ENCODE data around the gene AGAP5. TPM values are rescaled to one million over a fixed set of nuclear protein-coding genes. Genes with fewer than 3 reads are reported as not detected.

The AGAP5 gene
- total and polyA plus RNA-seq, 2 of the 8 experiments (the other 6 are each of a cell fraction or from before 2014, with no cell fraction given): 5.4 to 6.0 TPM

GRCh38 chr10:73639286-73639685 lies 58.6 kb downstream of the AGAP5 start:
- Histone ChIP-seq H3K18ac (ENCODE audit: extremely low read depth, low read length) (no peak overlapping the region), H3K9me3 (ENCODE audit: insufficient read depth in 2 of 2, low read depth in 1 of 2, low read length in 1 of 2) (no peaks in the 10 kb centered on the region), H4K91ac (replicated peaks; ENCODE audit: insufficient read length, low read length) (no peak overlapping the region), H3K79me2 (ENCODE audit: control insufficient read depth in 1 of 2, insufficient read depth in 2 of 2, low read length in 2 of 2) (no peaks in the 10 kb centered on the region), H2BK5ac (ENCODE audit: low read depth, low read length) (no peak overlapping the region), H3K27ac (ENCODE audit: low read depth, low read length) (no peak overlapping the region), H2BK20ac (ENCODE audit: low read length) (no peak overlapping the region), H4K20me1 (replicated peaks in 1 of 2; ENCODE audit: control insufficient read depth in 1 of 2, insufficient read depth in 2 of 2, low read length in 2 of 2) (no peaks in the 10 kb centered on the region), H2BK15ac (ENCODE audit: low read length) (no peak overlapping the region), H3K14ac (ENCODE audit: insufficient read length) (no peak overlapping the region), H3K79me1 (ENCODE audit: low read depth, low read length) (no peaks in the 10 kb centered on the region), H3K4me3 (ENCODE audit: extremely low read depth in 1 of 4, insufficient read depth in 2 of 4, low read depth in 3 of 4, low read length in 4 of 4) (no peak overlapping the region), H2BK120ac (replicated peaks; ENCODE audit: low read depth, low read length) (no peak overlapping the region), H3K9ac (replicated peaks in 1 of 4; ENCODE audit: extremely low read depth in 1 of 4, low read depth in 3 of 4, low read length in 3 of 4) (no peak overlapping the region), H2AFZ (ENCODE audit: low read length) (no peak overlapping the region), H3K36me3 (ENCODE audit: control insufficient read depth in 2 of 4, insufficient read depth in 4 of 4, low read length in 3 of 4) (no peaks in the 10 kb centered on the region), H3K23me2 (ENCODE audit: low read depth, low read length) (no peaks in the 10 kb centered on the region), H4K5ac (ENCODE audit: insufficient read length, low read depth, low read length) (no peak overlapping the region), H2AK5ac (ENCODE audit: low read depth, low read length) (no peak overlapping the region), H3K4ac (replicated peaks; ENCODE audit: insufficient read length, low read depth, low read length) (no peak overlapping the region), H3K4me1 (replicated peaks in 1 of 4; ENCODE audit: control insufficient read depth in 3 of 4, insufficient read depth in 4 of 4, low read length in 3 of 4) (no peaks in the 10 kb centered on the region; a peak in 1 of 7 replicates), H3K4me2 (ENCODE audit: insufficient read depth in 1 of 2, low read depth in 2 of 2, low read length in 2 of 2) (no peak overlapping the region), H3K23ac (ENCODE audit: insufficient read length) (no peak overlapping the region), H3K27me3 (replicated peaks in 1 of 4; ENCODE audit: control insufficient read depth in 3 of 4, extremely low read depth in 1 of 4, insufficient read depth in 3 of 4, low read length in 3 of 4) (no peaks in the 10 kb centered on the region), H3K56ac (replicated peaks; ENCODE audit: insufficient read length, low read depth, low read length) (no peak overlapping the region), H2BK12ac (ENCODE audit: low read depth, low read length) (no peak overlapping the region), H4K8ac (ENCODE audit: extremely low read depth, insufficient read depth, low read length) (no peak overlapping the region)
- DNase-seq (ENCODE audit: low read depth in 1 of 2, low spot score in 2 of 2): no peak
- WGBS, 2 experiments (ENCODE audit: extremely low coverage in 1 of 2, insufficient coverage in 1 of 2, insufficient read length in 1 of 2, insufficient replicate concordance in 2 of 2, low coverage in 1 of 2, low lambda C conversion rate in 2 of 2, missing lambda C conversion rate in 1 of 2): 91% methylated on average over 3 of the region's 3 CpGs; no CpG with 5 or more reads in 1 of the 2 experiments
- CTCF ChIA-PET (ENCODE audit: partially characterized antibody): interaction anchor here (14.5 kb wide), 1 partner anchor 107 kb away, joined by 271 read pairs; no protein-coding TSS in a partner anchor
- POLR2A ChIA-PET (ENCODE audit: partially characterized antibody): interaction anchor here (0.6 to 1.0 kb wide), 2 partner anchors 11 to 23 kb away, joined by 3 to 4 read pairs; no protein-coding TSS in a partner anchor
- no peak for FAIRE-seq
- no peak for TF ChIP-seq EP300 (IDR thresholded peaks at IDR 0.05; ENCODE audit: borderline replicate concordance in 1 of 2, low read depth in 2 of 2, low read length in 2 of 2)
- no peak for TF ChIP-seq BACH1 (IDR thresholded peaks at IDR 0.05; ENCODE audit: low read length)
- TF ChIP-seq TAF1 (IDR thresholded peaks at IDR 0.05; ENCODE audit: low read depth, low read length): no peak
- no peak for TF ChIP-seq PHF8 (conservative IDR thresholded peaks at IDR 0.05; ENCODE audit: low read depth, low read length)
- no peak for TF ChIP-seq BRCA1 (IDR thresholded peaks at IDR 0.05; ENCODE audit: low read depth, low read length)
- TF ChIP-seq TEAD4 (IDR thresholded peaks at IDR 0.05; ENCODE audit: low read depth, low read length): no peak
- no peak for TF ChIP-seq HDAC2 (IDR thresholded peaks at IDR 0.05; ENCODE audit: borderline replicate concordance in 1 of 2, low read depth in 2 of 2, low read length in 2 of 2)
- no peak for TF ChIP-seq TCF12 (IDR thresholded peaks at IDR 0.05; ENCODE audit: low read depth, low read length)
- TF ChIP-seq CHD2 (IDR thresholded peaks at IDR 0.05; ENCODE audit: low read length): no peak
- no peak for TF ChIP-seq SIX5 (IDR thresholded peaks at IDR 0.05; ENCODE audit: low read depth, low read length)
- TF ChIP-seq KDM1A (IDR thresholded peaks at IDR 0.05; ENCODE audit: borderline replicate concordance, low read length): no peak
- TF ChIP-seq EZH2 (IDR thresholded peaks at IDR 0.05; ENCODE audit: low read depth, low read length, severe bottlenecking): no peak
- TF ChIP-seq FOSL1 (IDR thresholded peaks at IDR 0.05; ENCODE audit: insufficient read depth, low read depth, low read length): no peak
- no peak for TF ChIP-seq YY1 (IDR thresholded peaks at IDR 0.05; ENCODE audit: low read depth, low read length)
